Panc1 (cell line): ENCODE results near the gene WDR7.

Experiments
- POLR2AphosphoS5 ChIP-seq: IDR thresholded peaks from 2 replicates; pipeline ENCODE4 v1.6.1; 2012; ENCODE audit warnings: mild to moderate bottlenecking, low read depth, low read length, moderate library complexity
- TF ChIP-seq, protein P1 (sequence below): fragments of 450-650 bp; IDR thresholded peaks from 2 replicates; pipeline ENCODE4 v1.5.1; 2017; ENCODE audit warnings: mild to moderate bottlenecking

DNA sequence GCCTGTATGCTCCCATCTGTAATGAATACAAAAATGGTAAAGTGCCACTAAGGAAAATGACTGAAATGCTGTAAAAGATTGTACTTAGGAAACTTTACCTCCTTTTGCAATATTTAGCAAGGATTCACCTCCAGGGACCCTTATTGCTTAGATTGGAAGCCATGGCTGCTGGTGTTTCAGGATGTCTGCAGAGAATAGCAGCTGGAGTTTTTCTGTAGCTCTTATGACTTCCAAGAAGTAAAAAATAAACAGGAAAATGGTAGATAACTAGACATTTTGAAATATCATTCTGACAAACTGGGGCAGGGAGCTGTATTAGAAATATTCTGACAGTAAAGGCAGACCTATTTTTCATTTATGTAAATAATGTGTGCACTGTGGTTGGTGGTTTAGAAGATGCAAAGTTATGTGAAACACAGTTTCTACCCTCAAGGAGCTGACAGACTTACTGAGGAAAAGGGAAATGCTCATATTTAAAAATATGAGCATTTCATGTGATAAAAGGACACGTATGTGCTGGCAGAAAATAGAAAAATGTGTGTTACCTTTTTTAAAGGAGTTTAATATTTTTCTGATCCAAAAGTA is 270.8 kb downstream of the WDR7 start:
- TF ChIP-seq, protein P1, sequence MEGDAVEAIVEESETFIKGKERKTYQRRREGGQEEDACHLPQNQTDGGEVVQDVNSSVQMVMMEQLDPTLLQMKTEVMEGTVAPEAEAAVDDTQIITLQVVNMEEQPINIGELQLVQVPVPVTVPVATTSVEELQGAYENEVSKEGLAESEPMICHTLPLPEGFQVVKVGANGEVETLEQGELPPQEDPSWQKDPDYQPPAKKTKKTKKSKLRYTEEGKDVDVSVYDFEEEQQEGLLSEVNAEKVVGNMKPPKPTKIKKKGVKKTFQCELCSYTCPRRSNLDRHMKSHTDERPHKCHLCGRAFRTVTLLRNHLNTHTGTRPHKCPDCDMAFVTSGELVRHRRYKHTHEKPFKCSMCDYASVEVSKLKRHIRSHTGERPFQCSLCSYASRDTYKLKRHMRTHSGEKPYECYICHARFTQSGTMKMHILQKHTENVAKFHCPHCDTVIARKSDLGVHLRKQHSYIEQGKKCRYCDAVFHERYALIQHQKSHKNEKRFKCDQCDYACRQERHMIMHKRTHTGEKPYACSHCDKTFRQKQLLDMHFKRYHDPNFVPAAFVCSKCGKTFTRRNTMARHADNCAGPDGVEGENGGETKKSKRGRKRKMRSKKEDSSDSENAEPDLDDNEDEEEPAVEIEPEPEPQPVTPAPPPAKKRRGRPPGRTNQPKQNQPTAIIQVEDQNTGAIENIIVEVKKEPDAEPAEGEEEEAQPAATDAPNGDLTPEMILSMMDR: no peak
- TF ChIP-seq POLR2AphosphoS5: no peak
